GM10266 (cell line): ENCODE measurements around the gene UBAC1.

Experiments
- DNase-seq: peaks from one replicate; pipeline ENCODE4 v3.0.0; 2012; ENCODE audit errors: extremely low spot score
- CTCF ChIP-seq: IDR thresholded peaks from 2 replicates; pipeline ENCODE4 v1.5.1; 2012; ENCODE audit warnings: mild to moderate bottlenecking, low read depth; ENCODE audit not compliant: control insufficient read depth, insufficient read depth; ENCODE audit errors: missing control alignments

Gene UBAC1

GRCh38 chr9:135963338-135963737 lies 2.2 kb upstream of the UBAC1 start:
- no peak for DNase-seq
- no peak for TF ChIP-seq CTCF

GRCh38 chr9:135962696-135963307 lies 1.6 kb upstream of the UBAC1 start:
- TF ChIP-seq CTCF = no peak
- DNase-seq = no peak

DNA sequence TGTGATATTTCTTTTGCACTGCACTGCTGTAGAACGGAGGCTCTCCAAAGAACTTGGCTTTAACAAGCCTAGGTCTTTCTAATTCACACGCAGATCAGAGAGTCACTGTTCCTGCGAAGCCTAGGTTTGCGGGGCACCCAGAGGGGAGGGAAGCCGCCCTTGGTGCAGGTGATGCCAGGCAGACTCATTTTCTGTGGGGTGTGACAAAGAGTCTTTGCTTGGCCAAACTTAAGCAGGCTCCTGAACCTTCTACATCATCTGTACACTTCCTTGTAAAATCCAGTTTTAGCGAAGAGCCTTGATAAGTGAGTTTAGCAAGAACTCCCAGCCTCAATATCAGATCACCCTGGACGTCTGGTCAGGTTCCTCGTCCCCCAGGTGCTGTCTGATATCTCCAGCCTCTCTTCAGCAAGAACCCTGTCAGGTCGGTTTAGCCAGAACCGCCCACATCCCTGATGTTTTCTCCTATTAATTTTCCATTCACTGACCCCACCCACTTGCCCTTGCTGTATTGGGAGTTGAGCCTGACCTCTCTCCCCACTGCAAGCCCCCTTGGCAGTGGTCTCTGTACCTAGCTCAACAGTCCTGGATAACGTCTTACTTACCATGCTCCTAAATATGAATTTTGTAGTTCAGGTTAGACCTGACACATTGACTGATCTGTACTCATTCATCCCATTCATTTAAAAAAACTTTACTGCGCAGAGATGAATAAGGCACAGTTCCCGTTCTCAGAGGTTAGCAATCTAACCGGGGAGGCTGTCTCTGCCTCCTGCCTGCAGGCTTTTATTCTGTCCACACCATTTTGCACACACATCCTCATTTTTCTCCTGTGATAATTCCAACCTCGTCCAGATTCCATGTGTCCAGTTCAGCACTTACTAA lies 880 bp upstream of the UBAC1 start:
- no peak for DNase-seq
- no peak for TF ChIP-seq CTCF

GRCh38 chr9:135960411-135961276 lies 529 bp downstream of the UBAC1 start:
- no peak for TF ChIP-seq CTCF
- DNase-seq = peak; percentile 55

DNA sequence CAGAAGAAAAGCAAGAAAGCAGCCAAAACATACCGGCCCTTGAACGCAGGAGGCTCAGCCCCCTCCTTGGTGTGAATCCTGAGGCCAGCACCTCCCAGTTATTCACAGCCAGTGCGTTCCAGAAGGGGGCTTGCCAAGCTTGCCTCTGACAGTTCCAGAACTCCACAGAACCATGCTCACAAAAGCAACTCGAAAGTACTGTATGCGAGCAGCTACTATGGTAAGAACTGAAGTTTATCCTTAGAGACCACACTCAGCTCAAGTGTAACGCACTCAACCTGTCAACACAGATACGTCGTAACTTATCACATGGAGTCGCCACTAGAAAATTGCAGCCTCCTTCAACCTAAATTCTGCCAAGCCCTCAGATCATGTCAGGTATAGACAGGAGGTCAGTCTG lies 1.4 kb downstream of the UBAC1 start:
- no peak for DNase-seq
- no peak for TF ChIP-seq CTCF

- TF ChIP-seq CTCF = no peak
- no peak for DNase-seq
These were observed 2.7 kb downstream of the UBAC1 start for GRCh38 chr9:135958485-135958884.
